K562 (cell line): Measurements from ENCODE around the gene PALM3. TPM values are rescaled to one million over a fixed set of nuclear protein-coding genes. Genes with fewer than 3 reads are reported as not detected.

Source experiments
- CBX5 ChIP-seq: IDR thresholded peaks from 2 replicates; pipeline ENCODE4 v1.6.1; 2014; ENCODE audit warnings: low read depth, borderline replicate concordance
- CTBP1 ChIP-seq: fragments of 450-650 bp; IDR thresholded peaks from 2 replicates; pipeline ENCODE4 v1.6.1; 2016; ENCODE audit warnings: borderline replicate concordance
- CUX1 ChIP-seq: fragments of 200-800 bp; sonication (Bioruptor generic); IDR thresholded peaks from 2 replicates; pipeline ENCODE4 v1.6.1; 2016; ENCODE audit warnings: missing genetic modification characterization, missing compliant biosample characterization
- EP300 ChIP-seq: IDR thresholded peaks from 2 replicates; pipeline ENCODE4 v1.6.1; 2012; ENCODE audit warnings: low read length, improper control_type of control experiment
- FOXP1 ChIP-seq: sonication (generic); formaldehyde crosslinking; IDR thresholded peaks from 2 replicates; pipeline ENCODE4 v1.8.0; 2022; ENCODE audit warnings: mild to moderate bottlenecking, missing genetic modification reagents
- IFI16 ChIP-seq: fragments of 250-450 bp; sonication (Bioruptor Pico); IDR thresholded peaks from 2 replicates; pipeline ENCODE4 v2.1.2; 2022; ENCODE audit warnings: mild to moderate bottlenecking, inconsistent platforms
- KAT7 ChIP-seq: sonication (generic); formaldehyde crosslinking; IDR thresholded peaks from 2 replicates; pipeline ENCODE4 v1.8.0; 2022; ENCODE audit warnings: missing genetic modification reagents, mild to moderate bottlenecking, borderline replicate concordance
- MLLT1 ChIP-seq, 2 experiments: fragments of 450-650 bp; IDR thresholded peaks; 2 replicates each; pipeline ENCODE4 v1.6.1; 2016
- RBFOX2 ChIP-seq: fragments of 200-400 bp; formaldehyde crosslinking; IDR thresholded peaks from 2 replicates; pipeline ENCODE4 v1.6.1; 2017; ENCODE audit warnings: low read depth, mild to moderate bottlenecking, low read length, moderate library complexity
- RFX1 ChIP-seq: fragments of 450-650 bp; IDR thresholded peaks from 2 replicates; pipeline ENCODE4 v1.6.1; 2016; ENCODE audit warnings: mild to moderate bottlenecking, moderate library complexity
- SIN3A ChIP-seq, 2 experiments: fragments of 150-350 bp in 1 of 2; IDR thresholded peaks; 2 replicates each; pipeline ENCODE4 v1.6.1; 2011 to 2016; ENCODE audit warnings: borderline replicate concordance in 2 of 2, low read depth in 2 of 2, low read length in 2 of 2, mild to moderate bottlenecking in 2 of 2, moderate library complexity in 2 of 2; ENCODE audit not compliant: control insufficient read depth in 1 of 2
- TCF3 ChIP-seq: sonication (generic); formaldehyde crosslinking; IDR thresholded peaks from 2 replicates; pipeline ENCODE4 v1.4.0; 2020; ENCODE audit warnings: mild to moderate bottlenecking, missing genetic modification reagents
- ZBTB11 ChIP-seq, 3 experiments: fragments of 200-800 bp in 1 of 3; fragments of 250-450 bp in 1 of 3; fragments of 450-650 bp in 1 of 3; sonication (Bioruptor Pico) in 1 of 3; sonication (Bioruptor generic) in 1 of 3; formaldehyde crosslinking in 1 of 3; IDR thresholded peaks; 2 replicates each; pipeline versions ENCODE4 v1.6.1 to v1.8.0; 2016 to 2022; ENCODE audit warnings: mild to moderate bottlenecking in 2 of 3, missing genetic modification characterization in 2 of 3, missing compliant biosample characterization in 1 of 3, moderate library complexity in 1 of 3
- ZBTB9 ChIP-seq: fragments of 450-650 bp; formaldehyde crosslinking; IDR thresholded peaks from 2 replicates; pipeline ENCODE4 v1.4.0; 2020; ENCODE audit warnings: mild to moderate bottlenecking, moderate library complexity
- ZNF695 ChIP-seq: fragments of 450-650 bp; formaldehyde crosslinking; IDR thresholded peaks from 2 replicates; pipeline ENCODE4 v1.4.0; 2020; ENCODE audit warnings: mild to moderate bottlenecking, moderate library complexity
- ZNF75A ChIP-seq: fragments of 450-650 bp; formaldehyde crosslinking; IDR thresholded peaks from 2 replicates; pipeline ENCODE4 v1.4.0; 2020; ENCODE audit warnings: mild to moderate bottlenecking
- ZNF830 ChIP-seq: fragments of 250-450 bp; sonication (Bioruptor Pico); IDR thresholded peaks from 2 replicates; pipeline ENCODE4 v1.5.0; 2021; ENCODE audit warnings: mild to moderate bottlenecking
- polyA plus RNA-seq, 8 experiments: library from polyadenylated mRNA; depleted of rRNA in 4 of 8; stranded (reverse) in 5 of 8; unstranded in 3 of 8; fragments of >200 nt; fragmentation: Nextera tagmentation in 2 of 8; fragmentation: Illumina TruSeq in 1 of 8; extraction: Ambion mirVana in 2 of 8; extraction: Trizol in 1 of 8; gene quantifications; 2 replicates each; pipeline versions ENCODE4 v1.2.1 to v1.2.3, GENCODE V29; 2011 to 2014; ENCODE audit warnings: inconsistent platforms in 1 of 8, missing spikeins in 1 of 8
- total RNA-seq, 7 experiments: library from RNA; depleted of rRNA in 6 of 7; stranded (reverse); fragments of >200 nt in 6 of 7; fragmentation: Illumina TruSeq in 2 of 7; extraction: Trizol in 2 of 7; gene quantifications; 2 replicates each; pipeline versions ENCODE4 v1.2.1 to v1.2.3, GENCODE V29; 2011 to 2021; ENCODE audit warnings: low replicate concordance in 1 of 7

PALM3 gene
- total and polyA plus RNA-seq, 9 of the 15 experiments (the other 6 are each of a cell fraction or from before 2014, with no cell fraction given) = 0.07 to 9.3 (median 3.3) TPM

GRCh38 chr19:14059652-14060155 is 2.2 kb downstream of the PALM3 start (continued):
- no peak for TF ChIP-seq ZBTB11 (CRISPR knock-in tag; IDR thresholded peaks at IDR 0.05)
- 0 out of 4 replicates have a peak, but pooled peaks of 1 of the 2 experiments have one; percentile 28 for TF ChIP-seq SIN3A (IDR thresholded peaks at IDR 0.05; ENCODE audit: borderline replicate concordance in 2 of 2, control insufficient read depth in 1 of 2, low read depth in 2 of 2, low read length in 2 of 2)
- no peak for TF ChIP-seq CTBP1
- TF ChIP-seq FOXP1 = no peak
- TF ChIP-seq CUX1 (CRISPR knock-in tag) = no peak
- no peak for TF ChIP-seq KAT7 (CRISPR knock-in tag)
- no peak for TF ChIP-seq EP300
- TF ChIP-seq IFI16 (CRISPR knock-in tag) = no peak
- TF ChIP-seq CBX5 = no peak
- TF ChIP-seq ZNF695 (CRISPR knock-in tag) = no peak
- TF ChIP-seq TCF3 = peak; percentile 45; the same call in 1 of the 2 replicates
- TF ChIP-seq ZNF75A = no peak
- peak; percentile 97 for TF ChIP-seq RFX1
- no peak for TF ChIP-seq ZBTB9 (CRISPR knock-in tag)
- no peak for TF ChIP-seq ZNF830
- no peak for TF ChIP-seq RBFOX2
- no peak for TF ChIP-seq MLLT1 (IDR thresholded peaks at IDR 0.05)
